ENCODE data around the gene KCNIP1. TPM values are rescaled to one million over a fixed set of nuclear protein-coding genes. Genes with fewer than 3 reads are reported as not detected.

Gene KCNIP1
- total RNA-seq, 2 experiments from 2014 or later = not detected

DNA sequence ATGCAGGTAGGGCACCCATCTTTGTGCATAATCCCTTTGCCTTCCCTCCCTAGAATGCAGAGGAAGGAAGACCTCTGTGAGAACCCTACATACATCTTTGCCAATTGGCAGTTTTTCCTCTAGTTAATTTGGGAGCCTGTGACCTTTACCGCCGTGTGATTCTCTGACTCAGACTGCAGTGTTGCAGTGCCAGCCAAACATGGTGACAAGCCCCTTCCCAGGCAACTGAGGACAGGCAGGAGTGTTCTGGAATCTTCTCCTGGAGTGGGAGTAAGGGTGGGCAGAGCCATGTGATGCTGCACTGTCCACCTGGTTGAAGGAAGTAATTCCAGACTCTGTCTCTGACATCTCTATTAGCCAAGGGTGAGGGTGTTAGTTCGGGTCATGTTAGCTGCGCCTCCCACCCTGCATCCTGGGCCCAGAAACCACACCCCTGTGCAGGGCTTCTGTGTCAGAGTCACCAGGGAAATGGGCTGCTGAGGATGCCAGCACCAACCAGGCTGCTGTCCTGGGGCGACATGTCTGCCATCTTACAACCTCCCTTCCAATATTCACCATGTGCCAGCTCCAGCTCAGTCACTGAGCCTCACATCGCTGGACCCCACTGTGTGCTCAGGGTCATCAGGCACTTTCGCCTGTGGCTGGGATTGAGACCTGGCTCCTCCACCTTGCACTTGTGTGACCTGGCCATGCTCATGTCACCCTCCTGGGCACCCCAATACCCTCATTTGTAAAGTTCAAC, 21.8 kb downstream of the KCNIP1 start:
- intact Hi-C loops (cut with DNase I, micrococcal nuclease) = no loop called here
- DNase-seq = no peak
- ChIA-PET CTCF (no interaction called here), POLR2A (no interaction called here)
- Mint-ChIP-seq H3K27ac (no peak overlapping the region), H3K36me3 (ENCODE audit: low read depth) (no peaks in the 10 kb centered on the region), H3K9me3 (ENCODE audit: low read depth) (no peaks in the 10 kb centered on the region), H3K4me3 (no peak overlapping the region), H3K27me3 (peaks cover 9% of the 10 kb centered on the region), H3K4me1 (no peaks in the 10 kb centered on the region)
- ATAC-seq = no peak

DNA sequence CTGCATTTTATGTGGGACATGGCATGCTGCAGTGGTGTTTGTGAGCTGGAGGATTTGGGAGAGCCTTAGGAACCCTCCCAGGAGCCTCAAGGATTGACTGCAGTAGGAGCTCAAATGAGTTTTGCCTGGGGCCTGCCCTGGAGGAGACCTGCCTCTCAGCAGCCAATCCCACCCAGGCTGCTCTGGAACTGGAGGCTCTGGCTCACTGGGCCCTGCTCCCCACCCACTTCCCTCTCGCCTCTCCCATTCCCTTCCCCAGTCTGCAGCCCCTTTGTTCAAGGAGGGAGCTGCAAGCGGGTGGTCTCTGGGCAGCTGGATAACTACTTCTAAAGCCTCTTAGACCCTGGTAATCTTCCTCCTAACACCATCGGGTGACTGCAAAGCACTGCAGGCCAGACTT, 24.2 kb downstream of the KCNIP1 start:
- Mint-ChIP-seq H3K36me3 (ENCODE audit: low read depth) (no peaks in the 10 kb centered on the region), H3K9me3 (ENCODE audit: low read depth) (no peaks in the 10 kb centered on the region), H3K27ac (no peak overlapping the region), H3K4me3 (no peak overlapping the region), H3K4me1 (no peaks in the 10 kb centered on the region), H3K27me3 (peaks cover 17% of the 10 kb centered on the region)
- no peak for ATAC-seq
- DNase-seq = no peak
- intact Hi-C loops (cut with DNase I, micrococcal nuclease) = no loop called here
- ChIA-PET CTCF (no interaction called here), POLR2A (no interaction called here)

DNA sequence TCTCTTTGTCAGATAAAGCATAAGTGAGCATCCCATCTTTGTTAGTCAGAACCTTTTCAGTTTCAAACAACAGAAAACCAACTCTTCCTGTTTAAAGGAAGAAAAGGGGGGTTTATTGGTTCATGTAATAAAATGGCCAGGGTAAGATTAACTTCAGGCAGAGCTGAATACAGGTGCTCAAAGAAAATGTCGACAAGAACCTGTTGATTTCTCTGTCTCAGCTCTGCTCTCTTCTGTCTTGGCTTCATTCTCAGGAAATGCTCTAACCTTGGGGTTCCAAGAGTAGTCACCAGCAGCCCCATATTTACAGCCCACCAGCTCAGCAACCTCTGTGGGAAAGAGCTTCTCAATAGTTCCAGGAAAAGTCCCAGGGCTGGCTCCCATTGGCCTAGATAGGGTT, 25.2 kb downstream of the KCNIP1 start:
- Mint-ChIP-seq H3K27ac (no peak overlapping the region), H3K4me3 (no peak overlapping the region), H3K4me1 (no peaks in the 10 kb centered on the region), H3K36me3 (ENCODE audit: low read depth) (no peaks in the 10 kb centered on the region), H3K9me3 (ENCODE audit: low read depth) (no peaks in the 10 kb centered on the region), H3K27me3 (peaks cover 12% of the 10 kb centered on the region)
- intact Hi-C loops (cut with DNase I, micrococcal nuclease) = no loop called here
- ATAC-seq (no peak), DNase-seq (no peak)
- ChIA-PET CTCF (no interaction called here), POLR2A (no interaction called here)

DNA sequence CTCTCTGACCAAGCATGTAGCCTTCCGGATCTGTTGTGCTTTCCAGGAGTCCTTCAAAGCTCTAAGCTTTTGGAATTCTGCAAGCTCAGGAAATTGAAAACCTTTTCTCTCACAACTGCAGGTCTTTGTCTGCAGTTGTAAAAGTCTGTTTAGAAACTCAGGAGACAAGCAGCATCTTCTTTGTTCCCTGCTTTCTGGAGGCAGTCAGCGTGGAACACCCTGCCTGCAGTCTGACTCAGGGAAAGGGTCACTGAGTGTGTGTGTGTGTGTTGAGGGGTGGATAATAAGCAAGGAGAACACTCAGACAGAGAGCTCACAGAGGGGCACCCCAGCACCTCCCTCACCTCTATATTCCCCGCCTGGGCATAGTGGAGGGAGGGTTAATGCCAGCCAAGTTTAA, 29.1 kb downstream of the KCNIP1 start:
- H3K27ac Mint-ChIP-seq = no peak overlapping the region
- CTCF ChIA-PET = interaction anchor here (0.8 kb wide), 1 partner anchor 112 kb away, joined by 3 read pairs; no protein-coding TSS in a partner anchor
- POLR2A ChIA-PET = no interaction called here

DNA sequence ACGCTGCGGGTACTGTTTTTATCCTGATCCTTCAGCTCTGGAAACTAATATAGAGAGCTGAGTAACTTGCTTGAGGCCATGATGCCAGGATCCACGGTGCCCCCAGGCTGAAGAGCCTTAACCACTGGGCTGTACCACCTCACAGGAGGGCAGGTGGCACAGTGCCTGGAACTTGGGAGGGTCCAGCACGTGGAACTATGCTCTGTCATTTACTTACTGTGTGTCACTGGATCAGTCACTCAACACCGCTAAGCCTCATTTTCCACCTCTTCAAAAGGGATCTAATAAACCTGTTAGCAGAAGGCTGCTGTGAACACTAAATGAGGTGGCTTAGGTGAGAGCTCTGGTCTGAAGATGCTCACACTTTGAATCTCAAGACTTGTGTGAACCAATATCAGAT, 29.6 kb downstream of the KCNIP1 start:
- H3K36me3 Mint-ChIP-seq (ENCODE audit: low read depth) = no peaks in the 10 kb centered on the region
- ATAC-seq (no peak), DNase-seq (no peak)
- POLR2A ChIA-PET = no interaction called here
- CTCF ChIA-PET = interaction anchor here (0.8 kb wide), 1 partner anchor 112 kb away, joined by 3 read pairs; no protein-coding TSS in a partner anchor
- H3K4me1 Mint-ChIP-seq = no peaks in the 10 kb centered on the region
- no peak overlapping the region for H3K4me3 Mint-ChIP-seq
- intact Hi-C loops (cut with DNase I, micrococcal nuclease) = no loop called here
- peaks cover 16% of the 10 kb centered on the region for H3K27me3 Mint-ChIP-seq
- no peaks in the 10 kb centered on the region for H3K9me3 Mint-ChIP-seq (ENCODE audit: low read depth)
- no peak overlapping the region for H3K27ac Mint-ChIP-seq

More for the DNA sequence above, 29.1 kb downstream of the KCNIP1 start:
- Mint-ChIP-seq H3K36me3 (ENCODE audit: low read depth) (no peaks in the 10 kb centered on the region), H3K4me1 (no peaks in the 10 kb centered on the region), H3K27me3 (peaks cover 16% of the 10 kb centered on the region), H3K4me3 (no peak overlapping the region), H3K9me3 (ENCODE audit: low read depth) (no peaks in the 10 kb centered on the region)
- DNase-seq (no peak), ATAC-seq (no peak)
- intact Hi-C loops (cut with DNase I, micrococcal nuclease) = no loop called here

DNA sequence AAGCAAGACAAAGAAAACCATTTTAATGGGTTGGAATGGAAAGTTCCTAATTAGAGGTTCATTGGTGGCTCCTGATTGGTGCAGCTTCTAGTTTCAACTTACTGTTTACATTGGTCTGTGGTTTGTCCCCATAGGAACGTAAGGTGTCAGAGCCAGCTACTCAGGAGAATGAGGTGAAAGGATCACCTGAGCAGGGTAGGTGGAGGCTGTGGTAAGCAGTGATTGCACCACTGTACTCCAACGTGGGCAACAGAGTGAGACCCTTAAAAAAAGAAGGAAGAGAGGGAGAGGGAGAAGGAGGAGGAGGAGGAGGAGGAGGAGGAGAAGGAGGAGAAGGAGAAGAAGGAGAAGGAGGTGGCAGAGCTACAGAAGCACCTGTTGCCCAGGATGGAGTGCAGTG, 30.4 kb downstream of the KCNIP1 start:
- Mint-ChIP-seq H3K9me3 (ENCODE audit: low read depth) (no peaks in the 10 kb centered on the region), H3K4me1 (no peaks in the 10 kb centered on the region), H3K27ac (no peak overlapping the region), H3K4me3 (no peak overlapping the region), H3K27me3 (peaks cover 16% of the 10 kb centered on the region), H3K36me3 (ENCODE audit: low read depth) (no peaks in the 10 kb centered on the region)
- POLR2A ChIA-PET = no interaction called here
- intact Hi-C loops (cut with DNase I, micrococcal nuclease) = no loop called here
- DNase-seq (no peak), ATAC-seq (no peak)
- CTCF ChIA-PET = interaction anchor here (1.1 kb wide), 1 partner anchor 108 kb away, joined by 3 read pairs; no protein-coding TSS in a partner anchor

DNA sequence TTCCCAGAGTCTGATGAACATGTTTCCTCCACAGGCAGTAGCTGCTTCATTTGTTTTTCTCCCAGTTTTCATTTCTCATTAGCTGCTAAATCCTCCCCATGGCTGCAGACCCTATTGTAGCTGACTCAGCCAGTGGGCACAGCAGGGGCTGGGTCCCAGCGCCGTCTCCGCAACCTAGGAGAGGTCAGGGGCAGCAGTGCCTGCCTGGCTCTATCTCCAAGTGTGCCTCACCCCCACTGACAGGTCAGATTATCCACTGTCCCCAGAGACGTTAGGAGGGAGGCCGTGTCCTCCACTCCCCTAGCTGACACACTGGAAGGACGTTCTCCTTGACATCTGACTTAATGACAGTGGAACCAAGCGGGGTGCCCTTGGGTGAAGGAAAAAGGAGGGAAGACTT, 31.1 kb downstream of the KCNIP1 start:
- Mint-ChIP-seq H3K27me3 (peaks cover 18% of the 10 kb centered on the region), H3K36me3 (ENCODE audit: low read depth) (no peaks in the 10 kb centered on the region), H3K27ac (no peak overlapping the region), H3K9me3 (ENCODE audit: low read depth) (no peaks in the 10 kb centered on the region), H3K4me3 (no peak overlapping the region), H3K4me1 (no peaks in the 10 kb centered on the region)
- intact Hi-C loops (cut with DNase I, micrococcal nuclease) = no loop called here
- POLR2A ChIA-PET = no interaction called here
- ATAC-seq (no peak), DNase-seq (no peak)
- CTCF ChIA-PET = interaction anchor here (1.1 kb wide), 1 partner anchor 108 kb away, joined by 3 read pairs; no protein-coding TSS in a partner anchor

DNA sequence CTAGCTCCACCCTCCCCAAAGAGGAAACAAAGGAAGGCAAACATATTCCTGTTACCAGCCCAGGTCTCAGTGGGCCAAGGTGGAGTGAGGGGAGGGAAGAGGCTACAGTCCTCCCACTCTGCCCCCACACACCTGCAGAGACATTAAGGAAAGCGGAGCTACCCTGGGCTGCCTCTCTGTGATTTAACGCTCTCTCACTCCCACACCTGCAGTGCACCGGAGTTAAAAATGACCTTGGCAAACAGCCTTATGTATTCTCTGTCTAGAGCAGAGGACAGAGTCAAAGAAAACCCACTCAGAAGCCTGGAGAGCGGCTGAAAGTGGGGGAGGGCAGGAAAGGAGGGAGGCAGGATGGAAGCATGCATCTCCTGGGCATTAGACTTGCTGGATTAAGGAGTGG, 32.7 kb downstream of the KCNIP1 start:
- ATAC-seq (no peak), DNase-seq (no peak)
- H3K27me3 Mint-ChIP-seq = peaks cover 18% of the 10 kb centered on the region
- no peaks in the 10 kb centered on the region for H3K4me1 Mint-ChIP-seq
- ChIA-PET CTCF (no interaction called here), POLR2A (no interaction called here)
- intact Hi-C loops (cut with DNase I, micrococcal nuclease) = no loop called here
- H3K27ac Mint-ChIP-seq = no peak overlapping the region
- no peaks in the 10 kb centered on the region for H3K9me3 Mint-ChIP-seq (ENCODE audit: low read depth)
- H3K4me3 Mint-ChIP-seq = no peak overlapping the region
- H3K36me3 Mint-ChIP-seq (ENCODE audit: low read depth) = no peaks in the 10 kb centered on the region

DNA sequence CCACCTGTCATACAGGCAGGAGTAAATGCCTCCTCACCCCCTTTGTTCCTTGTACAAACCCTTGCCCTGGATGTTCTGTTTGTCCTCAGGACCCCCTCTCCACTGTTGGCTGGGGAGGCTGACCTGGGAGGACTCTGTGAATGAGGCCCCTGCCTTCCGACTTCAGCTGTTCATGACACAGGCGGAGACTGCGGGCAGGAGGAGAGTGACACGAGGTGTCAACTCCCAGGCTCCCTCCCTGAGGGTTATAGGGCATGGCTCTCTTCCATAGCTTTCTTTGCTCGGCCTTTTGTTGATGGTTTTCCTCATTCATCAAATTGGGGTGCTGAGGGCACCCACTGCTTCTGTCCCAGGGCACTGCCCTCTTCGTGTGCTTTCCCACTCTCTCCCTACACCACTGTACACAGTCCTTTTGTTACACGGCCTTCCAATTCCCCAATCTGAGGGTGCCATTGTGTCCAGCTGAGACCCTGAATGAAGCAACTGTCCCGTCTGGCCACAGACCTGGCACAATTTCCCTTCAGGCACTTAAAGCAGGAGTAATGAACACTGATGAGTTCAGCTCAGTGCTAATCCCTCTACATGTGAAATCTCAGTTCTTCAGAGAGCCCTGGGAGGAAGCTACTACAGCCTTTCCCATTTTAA, 33.8 kb downstream of the KCNIP1 start:
- no peak for DNase-seq
- POLR2A ChIA-PET = no interaction called here
- intact Hi-C loops (cut with DNase I, micrococcal nuclease) = no loop called here
- no peaks in the 10 kb centered on the region for H3K9me3 Mint-ChIP-seq (ENCODE audit: low read depth)
- no peak overlapping the region for H3K27ac Mint-ChIP-seq
- peaks cover 12% of the 10 kb centered on the region for H3K27me3 Mint-ChIP-seq
- ATAC-seq = no peak
- CTCF ChIA-PET = no interaction called here
- H3K4me3 Mint-ChIP-seq = no peak overlapping the region
- H3K4me1 Mint-ChIP-seq = no peaks in the 10 kb centered on the region
- H3K36me3 Mint-ChIP-seq (ENCODE audit: low read depth) = no peaks in the 10 kb centered on the region

DNA sequence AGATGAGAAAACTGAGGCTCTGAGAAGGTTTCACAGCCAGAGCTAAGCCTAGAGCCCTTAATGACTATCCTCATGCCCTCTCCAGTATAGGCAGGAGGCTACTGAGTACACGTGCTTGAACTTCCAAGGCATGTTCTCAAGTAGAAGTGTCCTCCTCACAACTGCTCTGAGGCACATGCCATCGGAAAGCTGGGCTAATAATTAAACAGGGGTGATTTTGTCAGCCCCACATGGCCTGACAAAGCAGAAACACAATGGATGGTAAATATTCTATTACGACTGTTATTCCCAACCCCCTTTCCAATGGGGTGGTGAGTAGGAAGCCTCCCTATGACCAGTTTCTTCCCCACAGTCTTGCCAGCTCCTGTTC, 34.3 kb downstream of the KCNIP1 start:
- ChIA-PET POLR2A (no interaction called here), CTCF (no interaction called here)
- no peak for ATAC-seq
- intact Hi-C loops (cut with DNase I, micrococcal nuclease) = no loop called here
- DNase-seq = no peak
- Mint-ChIP-seq H3K4me1 (no peaks in the 10 kb centered on the region), H3K36me3 (ENCODE audit: low read depth) (no peaks in the 10 kb centered on the region), H3K4me3 (no peak overlapping the region), H3K9me3 (ENCODE audit: low read depth) (no peaks in the 10 kb centered on the region), H3K27me3 (peaks cover 8% of the 10 kb centered on the region), H3K27ac (no peak overlapping the region)

DNA sequence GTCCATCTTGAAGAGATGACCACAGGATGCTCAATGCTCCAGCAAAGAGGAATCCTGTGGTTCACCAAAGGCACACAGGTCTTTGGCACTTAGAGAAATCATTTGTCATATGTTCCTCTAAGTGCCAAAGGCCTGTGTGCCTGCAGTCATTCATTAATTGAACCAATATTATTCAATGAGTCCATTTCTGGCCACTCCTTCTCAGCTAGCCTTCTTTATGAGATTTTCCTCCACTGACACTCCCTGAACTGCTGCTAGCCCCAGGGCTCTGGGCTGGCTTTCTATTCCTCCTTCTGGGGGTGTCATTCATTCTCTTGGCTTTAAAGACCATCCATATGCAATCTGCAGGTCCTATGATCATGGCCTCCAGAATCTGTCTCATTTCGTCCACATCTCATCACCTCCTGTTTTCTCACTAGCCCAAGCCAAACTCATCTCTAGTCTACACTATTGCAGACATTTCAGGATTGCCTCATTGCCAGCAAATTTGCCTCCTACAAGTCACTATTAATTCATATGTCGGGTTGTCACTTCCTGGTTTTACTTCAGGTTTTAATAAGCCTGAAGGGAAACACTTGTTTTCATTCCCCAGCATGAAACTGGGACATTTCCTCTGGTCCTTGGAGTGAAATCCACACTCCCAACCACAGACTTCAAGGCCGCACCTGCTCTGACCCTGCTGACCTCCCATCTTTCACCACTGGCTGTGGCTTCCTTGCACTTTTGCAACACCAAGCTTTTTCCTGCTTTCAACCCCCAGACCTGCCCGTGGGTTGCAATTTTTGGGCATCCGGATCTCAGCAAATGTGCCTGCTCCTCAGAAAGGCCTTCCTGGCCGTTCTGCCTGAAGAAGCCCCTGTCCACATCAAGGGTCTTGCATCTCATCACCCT, 35.1 kb downstream of the KCNIP1 start:
- Mint-ChIP-seq H3K4me1 (no peaks in the 10 kb centered on the region), H3K27me3 (peaks cover 8% of the 10 kb centered on the region), H3K36me3 (ENCODE audit: low read depth) (no peaks in the 10 kb centered on the region), H3K9me3 (ENCODE audit: low read depth) (no peaks in the 10 kb centered on the region), H3K27ac (no peak overlapping the region), H3K4me3 (no peak overlapping the region)
- ATAC-seq (no peak), DNase-seq (no peak)
- ChIA-PET CTCF (no interaction called here), POLR2A (no interaction called here)
- intact Hi-C loops (cut with DNase I, micrococcal nuclease) = no loop called here

DNA sequence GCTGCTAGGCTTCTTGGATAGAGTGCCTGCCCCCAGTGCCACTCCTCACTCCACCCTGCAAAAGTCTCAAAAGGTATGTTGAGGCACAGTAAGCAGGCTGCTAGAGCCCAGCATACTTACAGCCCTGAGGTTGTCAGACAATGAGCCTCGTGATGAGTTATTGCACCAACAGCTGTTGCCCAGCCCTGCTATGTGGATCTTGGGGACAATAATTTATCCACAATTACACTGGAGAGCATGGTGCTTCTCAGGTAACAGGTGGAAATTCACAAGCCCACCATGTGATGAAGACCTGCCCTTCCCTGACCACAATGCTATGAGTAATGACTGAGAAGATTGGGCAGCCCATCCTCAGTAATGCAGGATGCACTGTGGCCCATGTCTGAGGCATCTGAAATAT, 36.5 kb downstream of the KCNIP1 start:
- Mint-ChIP-seq H3K27me3 (peaks cover 7% of the 10 kb centered on the region), H3K4me1 (no peaks in the 10 kb centered on the region), H3K4me3 (no peak overlapping the region), H3K36me3 (ENCODE audit: low read depth) (no peaks in the 10 kb centered on the region), H3K27ac (no peak overlapping the region), H3K9me3 (ENCODE audit: low read depth) (peaks cover 6% of the 10 kb centered on the region)
- no peak for ATAC-seq
- POLR2A ChIA-PET = no interaction called here
- DNase-seq = no peak
- intact Hi-C loops (cut with DNase I, micrococcal nuclease) = no loop called here
- CTCF ChIA-PET = interaction anchor here (0.6 to 0.7 kb wide), 2 partner anchors 20 to 75 kb away, joined by 3 read pairs; no protein-coding TSS in a partner anchor

Data from activated CD4-positive, alpha-beta T cell treated with anti-CD3 and anti-CD28 coated beads for 36 hours (primary cell).